ENCODE measurements around the gene SCAMP2.
"Not testable (repeated sequence)": the region's sequence is repeated elsewhere in the genome, so short reads cannot be mapped to it uniquely, and the experiment has no call there.

The SCAMP2 gene

GRCh38 chr15:74889883-74890664 is 16.9 kb upstream of the SCAMP2 start, which contains the start of gene MPI:
Gene MPI (plus strand): TSS chr15:74890042. CDS start chr15:74890074, 32 bp downstream.
- peak; percentile 81 for DNase-seq

GRCh38 chr15:74889390-74889882 is 16.3 kb upstream of the SCAMP2 start:
- DNase-seq = no peak

GRCh38 chr15:74888716-74889115 is 15.6 kb upstream of the SCAMP2 start:
- no peak for DNase-seq

- DNase-seq = not testable (repeated sequence)
Observed at GRCh38 chr15:74887537-74888193, 14.5 kb upstream of the SCAMP2 start.

GRCh38 chr15:74885461-74885860 is 12.3 kb upstream of the SCAMP2 start:
- no peak for DNase-seq

GRCh38 chr15:74884428-74885223 is 11.5 kb upstream of the SCAMP2 start:
- DNase-seq = no peak

- no peak for DNase-seq
Observed at GRCh38 chr15:74882528-74882927, 9.4 kb upstream of the SCAMP2 start.

- DNase-seq = no peak
Observed at GRCh38 chr15:74878273-74878672, 5.1 kb upstream of the SCAMP2 start.

- no peak for DNase-seq
Observed at GRCh38 chr15:74873756-74874424, 725 bp upstream of the SCAMP2 start.

GRCh38 chr15:74872702-74873035 is 496 bp downstream of the SCAMP2 start:
- no peak for DNase-seq

GRCh38 chr15:74870436-74871215 is 2.5 kb downstream of the SCAMP2 start:
- no peak for DNase-seq

GRCh38 chr15:74869726-74870407 is 3.3 kb downstream of the SCAMP2 start:
- DNase-seq = no peak

GRCh38 chr15:74869372-74869725 is 3.8 kb downstream of the SCAMP2 start:
- DNase-seq = no peak

GRCh38 chr15:74868059-74868458 is 5.1 kb downstream of the SCAMP2 start:
- DNase-seq = no peak

- no peak for DNase-seq
Observed at GRCh38 chr15:74867466-74868038, 5.6 kb downstream of the SCAMP2 start.

- DNase-seq = no peak
Observed at GRCh38 chr15:74866090-74866489, 7.1 kb downstream of the SCAMP2 start.

GRCh38 chr15:74865316-74865715 is 7.8 kb downstream of the SCAMP2 start:
- DNase-seq = no peak

GRCh38 chr15:74864296-74864695 is 8.9 kb downstream of the SCAMP2 start:
- no peak for DNase-seq

GRCh38 chr15:74863239-74864056 is 9.7 kb downstream of the SCAMP2 start:
- DNase-seq = no peak

- no peak for DNase-seq
Observed at GRCh38 chr15:74858369-74858740, 14.8 kb downstream of the SCAMP2 start.
